Stimulated activated naive CD8-positive, alpha-beta T cell treated with anti-CD3 and anti-CD28 coated beads, Interleukin-15, Interleukin-2, amounts not matched to agents 100 ng/mL and 50 ng/mL, for 24 hours (primary cell): ENCODE measurements around the gene LRRC58.

ENCODE experiments used
- H3K27ac Mint-ChIP-seq: one replicate; pipeline ENCODE4 v1.8.0; 2021; ENCODE audit warnings: mild to moderate bottlenecking, mixed read lengths
- H3K27me3 Mint-ChIP-seq: one replicate; pipeline ENCODE4 v1.8.0; 2021; ENCODE audit warnings: mixed read lengths
- H3K36me3 Mint-ChIP-seq: one replicate; pipeline ENCODE4 v1.8.0; 2021; ENCODE audit warnings: low read depth, mixed read lengths
- H3K4me1 Mint-ChIP-seq: one replicate; pipeline ENCODE4 v1.8.0; 2021; ENCODE audit warnings: low read depth, mixed read lengths
- H3K4me3 Mint-ChIP-seq: one replicate; pipeline ENCODE4 v1.8.0; 2021; ENCODE audit warnings: mild to moderate bottlenecking, mixed read lengths
- H3K9me3 Mint-ChIP-seq: one replicate; pipeline ENCODE4 v1.8.0; 2021; ENCODE audit warnings: mixed read lengths

The LRRC58 gene

GRCh38 chr3:120280026-120280425 is 69.1 kb downstream of the LRRC58 start:
- H3K36me3 Mint-ChIP-seq = no peaks in the 10 kb centered on the region
- H3K9me3 Mint-ChIP-seq = no peaks in the 10 kb centered on the region

GRCh38 chr3:120276767-120277166 is 72.4 kb downstream of the LRRC58 start:
- Mint-ChIP-seq H3K36me3 (no peaks in the 10 kb centered on the region), H3K27me3 (peaks cover 53% of the 10 kb centered on the region), H3K9me3 (no peaks in the 10 kb centered on the region), H3K4me3 (no peak overlapping the region), H3K27ac (no peak overlapping the region), H3K4me1 (no peaks in the 10 kb centered on the region)

More at GRCh38 chr3:120280026-120280425, 69.1 kb downstream of the LRRC58 start:
- Mint-ChIP-seq H3K4me1 (no peaks in the 10 kb centered on the region), H3K4me3 (no peak overlapping the region), H3K27ac (no peak overlapping the region), H3K27me3 (peaks cover 72% of the 10 kb centered on the region)

DNA sequence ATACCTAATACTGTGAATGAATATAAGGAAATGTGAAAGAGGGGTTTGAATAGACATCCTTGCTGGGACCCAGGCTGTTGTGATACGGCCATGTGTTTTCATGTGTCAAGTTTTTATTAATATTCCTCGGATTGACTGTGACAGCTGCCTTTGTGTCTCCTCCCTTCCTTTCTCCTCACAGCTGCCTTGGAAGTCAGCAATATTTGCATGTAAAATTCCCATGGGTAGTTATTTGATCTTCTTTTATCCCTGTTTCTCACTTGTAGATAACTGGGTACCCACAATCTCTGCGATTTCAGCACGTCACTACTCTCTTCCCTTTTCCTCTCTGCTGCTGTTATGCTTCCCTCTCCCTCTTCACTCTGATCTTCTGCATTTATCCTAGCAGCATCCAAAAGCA is 73.5 kb downstream of the LRRC58 start:
- no peaks in the 10 kb centered on the region for H3K36me3 Mint-ChIP-seq
- no peaks in the 10 kb centered on the region for H3K4me1 Mint-ChIP-seq
- peaks cover 45% of the 10 kb centered on the region for H3K27me3 Mint-ChIP-seq
- no peak overlapping the region for H3K4me3 Mint-ChIP-seq
- no peaks in the 10 kb centered on the region for H3K9me3 Mint-ChIP-seq
- no peak overlapping the region for H3K27ac Mint-ChIP-seq

- Mint-ChIP-seq H3K9me3 (no peaks in the 10 kb centered on the region), H3K4me3 (no peak overlapping the region), H3K36me3 (no peaks in the 10 kb centered on the region), H3K27me3 (peaks cover 41% of the 10 kb centered on the region), H3K27ac (no peak overlapping the region), H3K4me1 (no peaks in the 10 kb centered on the region)
Measured at GRCh38 chr3:120274739-120275167, 74.4 kb downstream of the LRRC58 start.
